GM19463 (cell line): Measurements from ENCODE around the gene USP1.

Experiments used
- ATAC-seq: cut with Tn5 transposase; IDR thresholded peaks from one replicate; pipeline ENCODE4 v1.9.1; 2021; ENCODE audit warnings: mild to moderate bottlenecking, moderate library complexity; ENCODE audit not compliant: unreplicated experiment

The USP1 gene

GRCh38 chr1:62484824-62485468 is 48.1 kb downstream of the USP1 start:
- ATAC-seq = no peak

- no peak for ATAC-seq
Measured at GRCh38 chr1:62487956-62488355, 51.1 kb downstream of the USP1 start.

- ATAC-seq = no peak
Measured at GRCh38 chr1:62492521-62492920, 55.7 kb downstream of the USP1 start.

- no peak for ATAC-seq
Measured at GRCh38 chr1:62493656-62494055, 56.8 kb downstream of the USP1 start.

- no peak for ATAC-seq
Measured at GRCh38 chr1:62494137-62494536, 57.3 kb downstream of the USP1 start.

GRCh38 chr1:62500210-62500609 is 63.4 kb downstream of the USP1 start:
- no peak for ATAC-seq
